Activated T-cell treated with anti-CD3 and anti-CD28 coated beads, Interleukin-2, amount 50 U/mL, for 1 hour (primary cell): Measurements from ENCODE around the gene TMSB4X.
"Not testable (repeated sequence)": the region's sequence is repeated elsewhere in the genome, so short reads cannot be mapped to it uniquely, and the experiment has no call there.

Source experiments
- DNase-seq: peaks from one replicate; pipeline ENCODE4 v3.0.0-alpha.2; 2020

The TMSB4X gene

DNA sequence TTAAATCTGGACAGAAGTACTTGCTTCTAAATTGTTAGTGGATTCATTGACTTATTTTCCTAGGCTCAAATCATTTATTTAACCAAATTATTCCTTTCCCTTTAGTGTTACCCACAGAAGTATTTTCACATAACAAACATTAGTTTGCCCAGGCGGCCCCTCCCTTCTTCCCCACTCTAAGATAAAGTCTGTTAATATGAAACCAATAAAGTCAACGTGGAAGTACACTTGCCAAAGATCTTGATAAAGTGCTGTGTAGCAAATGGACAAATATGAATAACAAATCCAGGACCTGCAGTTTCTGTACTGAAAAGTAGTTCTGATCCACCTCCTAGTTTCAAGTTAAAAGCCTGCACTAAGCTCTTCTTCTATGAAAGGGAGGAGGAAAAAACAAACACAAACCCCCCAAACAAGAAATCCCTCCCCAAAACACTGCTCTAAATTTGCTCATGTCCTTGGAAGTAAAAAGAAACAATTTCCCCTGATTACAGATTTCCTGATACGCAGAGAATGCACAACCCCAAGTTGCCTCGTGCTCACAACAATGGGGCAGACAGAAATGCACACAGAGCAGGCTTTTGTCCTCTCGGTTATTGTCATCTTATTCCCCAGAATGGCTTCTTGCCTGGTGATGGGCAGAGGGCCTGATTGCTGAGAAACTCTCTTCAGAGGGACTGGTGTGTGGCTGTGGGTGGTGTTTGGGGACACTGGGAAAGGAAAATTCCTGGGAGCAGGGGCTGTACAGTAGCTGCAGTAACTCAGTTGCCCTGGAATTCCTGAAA lies 23.2 kb downstream of the TMSB4X start:
- DNase-seq, result no peak

DNA sequence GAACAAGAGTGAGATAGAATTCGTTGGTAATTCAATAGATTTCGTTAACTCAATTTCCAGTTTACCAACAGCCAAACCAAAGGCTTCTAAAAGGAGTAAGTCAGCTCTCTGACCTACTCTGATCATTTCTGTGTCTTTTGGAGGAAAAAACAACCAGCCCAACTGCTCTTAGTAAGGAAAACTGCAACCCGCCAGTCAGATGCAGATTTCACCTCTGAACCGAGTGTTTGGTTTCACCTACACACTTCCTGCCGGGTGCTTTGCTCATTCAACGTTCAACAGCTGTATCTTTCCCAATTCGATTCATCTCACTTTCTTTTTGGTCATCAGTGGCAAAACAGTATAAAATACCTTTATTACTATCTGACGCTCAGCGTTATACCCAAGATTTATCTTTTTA lies 24.5 kb downstream of the TMSB4X start:
- no peak for DNase-seq

DNA sequence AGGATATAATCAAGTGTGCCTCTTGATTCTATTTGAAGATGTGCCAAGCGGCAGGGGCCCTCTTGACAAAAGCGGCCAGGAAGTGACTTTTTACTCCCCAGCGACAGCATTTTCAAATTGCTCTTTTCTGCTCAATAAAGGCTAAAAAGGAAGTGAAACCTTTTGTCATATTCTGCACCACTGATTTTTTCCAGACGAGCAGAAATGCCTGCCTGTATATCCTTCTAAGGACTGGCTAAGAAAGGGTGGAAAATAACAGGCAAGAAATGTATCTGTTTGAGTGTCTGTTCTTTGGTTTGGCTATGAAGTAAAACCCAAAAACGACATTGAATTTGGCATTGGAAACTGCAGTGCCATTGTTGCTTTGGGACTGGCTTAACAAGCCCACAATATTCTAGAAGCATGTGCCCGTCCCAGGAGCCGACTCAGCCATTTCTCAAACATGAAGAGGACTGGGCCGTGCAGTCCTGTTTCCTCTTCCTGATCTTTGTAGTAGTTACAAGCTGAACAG lies 25.4 kb downstream of the TMSB4X start:
- no peak for DNase-seq

DNA sequence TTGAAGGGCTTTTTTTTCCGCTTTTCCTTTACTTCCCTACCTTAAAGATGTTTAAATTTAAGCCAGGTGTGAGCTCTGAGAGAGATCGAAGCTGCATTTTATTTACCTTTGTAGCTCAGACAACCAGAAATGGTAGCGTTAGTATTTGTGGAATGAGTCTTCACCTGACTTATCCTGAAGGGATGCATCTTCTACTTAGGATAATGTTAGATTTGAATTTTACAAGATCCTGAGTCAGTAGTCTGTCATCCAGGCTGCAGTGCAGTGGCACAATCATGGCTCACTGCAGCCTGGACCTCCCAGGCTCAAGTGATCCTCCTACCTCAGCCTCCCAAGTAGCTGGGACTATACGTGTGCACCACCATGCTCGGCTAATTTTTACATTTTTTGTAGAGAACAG lies 26.2 kb downstream of the TMSB4X start:
- DNase-seq, result no peak

DNA sequence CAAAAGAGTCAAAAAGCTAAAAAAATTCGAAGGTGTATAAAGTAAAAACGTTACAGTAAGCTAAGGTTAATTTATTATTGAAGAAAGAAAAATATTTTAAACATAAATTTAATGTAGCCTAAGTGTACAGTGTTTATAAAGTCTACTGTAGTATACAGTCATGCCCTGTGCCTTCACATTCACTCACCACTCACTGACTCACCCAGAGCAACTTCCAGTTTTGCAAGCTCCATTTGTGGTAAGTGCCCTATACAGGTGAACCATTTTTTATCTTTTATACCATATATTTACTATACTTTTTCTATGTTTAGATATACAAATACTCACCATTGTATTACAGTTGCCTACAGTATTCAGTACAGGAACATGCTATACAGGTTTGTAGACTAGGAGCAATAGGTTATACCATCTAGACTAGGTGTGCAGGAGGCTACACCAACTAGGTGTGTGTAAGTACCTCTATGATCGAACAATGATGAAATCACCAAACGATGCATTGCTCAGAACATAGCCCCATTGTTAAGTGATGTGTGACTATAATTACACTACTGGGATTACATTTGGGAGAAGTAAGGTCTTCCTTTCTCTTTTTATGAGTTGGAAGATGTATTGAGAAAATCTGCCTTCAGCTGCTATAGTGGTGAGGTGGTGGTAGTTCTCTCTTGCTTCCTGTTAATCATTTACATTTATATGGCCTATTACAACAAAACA lies 27.2 kb downstream of the TMSB4X start:
- DNase-seq, result no peak

DNA sequence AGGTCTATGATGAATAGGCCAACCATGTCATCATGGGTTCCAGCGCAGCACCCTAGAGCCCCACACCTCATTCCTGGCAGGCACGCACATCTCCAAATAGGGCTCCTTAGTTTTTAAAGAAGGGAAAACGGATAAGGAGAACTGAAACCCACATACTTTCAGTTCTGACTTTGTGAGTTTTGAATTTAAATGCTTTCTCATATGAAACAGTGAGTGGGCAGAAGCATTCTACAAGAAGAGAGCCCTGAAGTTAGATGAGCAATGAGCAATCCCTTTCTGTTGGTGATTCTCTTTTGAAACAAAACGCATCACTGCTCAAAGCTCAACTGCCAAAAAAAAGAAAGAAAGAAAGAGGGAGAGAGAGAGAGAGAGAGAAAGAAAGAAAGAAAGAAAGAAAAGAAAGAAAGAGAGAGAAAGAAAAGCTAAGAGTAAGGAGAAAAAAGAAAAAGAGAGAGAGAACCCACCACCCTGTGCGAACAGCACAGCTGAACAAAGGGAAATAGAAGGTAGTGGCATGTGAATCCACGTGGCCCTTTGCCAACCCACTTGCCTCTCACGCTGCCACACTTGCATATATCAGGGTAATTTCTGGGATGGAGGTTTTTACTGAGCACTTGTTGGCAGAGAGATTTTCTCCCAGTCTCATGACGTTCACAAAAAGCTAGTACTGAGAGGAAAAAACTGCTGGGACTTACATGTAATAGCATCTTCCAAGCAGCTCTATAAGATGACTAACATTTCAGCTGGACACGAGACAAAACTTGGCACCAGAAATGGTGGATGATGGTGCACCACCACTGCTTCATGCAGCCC lies 31.0 kb downstream of the TMSB4X start:
- no peak for DNase-seq

DNA sequence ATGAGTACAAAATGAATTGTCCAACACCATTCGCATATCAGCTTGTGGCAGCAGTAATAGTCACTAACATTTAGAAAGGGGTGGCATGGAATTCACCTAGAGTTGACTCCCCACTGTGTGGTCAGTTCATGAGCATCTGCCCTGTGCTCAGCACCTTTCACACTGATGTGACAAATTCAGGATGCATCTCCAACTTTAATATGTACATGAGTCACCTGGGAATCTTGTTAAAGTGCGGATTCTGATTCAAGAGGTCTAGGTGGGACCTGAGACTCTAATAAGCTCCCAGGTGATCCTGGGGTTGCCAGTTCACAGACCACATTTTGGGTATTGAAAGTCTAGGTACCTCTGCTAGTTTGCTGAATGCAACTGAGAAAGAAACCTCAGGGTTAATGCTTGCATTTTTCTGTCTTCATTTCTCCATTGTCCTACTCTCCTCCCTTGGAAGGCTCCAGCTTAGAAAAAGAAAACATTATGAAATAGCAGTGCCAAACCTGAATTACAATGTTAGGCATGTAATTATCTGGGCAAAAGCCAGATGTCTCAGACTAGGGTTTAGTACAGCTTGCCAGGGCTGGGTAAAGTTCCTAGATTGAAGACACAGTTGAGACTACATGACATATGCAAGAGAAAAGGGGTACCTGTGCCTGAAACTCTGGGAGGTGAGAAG lies 32.7 kb downstream of the TMSB4X start:
- DNase-seq, result no peak

DNA sequence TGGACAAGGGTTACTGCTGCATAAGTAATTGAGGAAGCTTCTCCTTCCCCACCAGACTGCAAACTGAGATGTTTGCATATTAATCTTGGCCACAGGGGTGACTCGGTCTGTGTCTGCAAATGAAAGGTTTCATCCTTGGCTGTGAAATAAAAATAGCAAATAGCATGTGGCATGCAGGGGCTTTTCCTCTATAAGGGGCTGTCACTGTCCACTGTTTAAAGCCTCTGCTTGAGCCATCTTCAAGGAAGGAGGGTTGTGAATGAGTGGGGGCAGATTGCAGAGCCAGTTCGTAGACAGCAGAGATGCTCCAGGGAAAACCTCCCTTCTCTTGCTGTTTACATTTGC lies 33.3 kb downstream of the TMSB4X start:
- no peak for DNase-seq

DNA sequence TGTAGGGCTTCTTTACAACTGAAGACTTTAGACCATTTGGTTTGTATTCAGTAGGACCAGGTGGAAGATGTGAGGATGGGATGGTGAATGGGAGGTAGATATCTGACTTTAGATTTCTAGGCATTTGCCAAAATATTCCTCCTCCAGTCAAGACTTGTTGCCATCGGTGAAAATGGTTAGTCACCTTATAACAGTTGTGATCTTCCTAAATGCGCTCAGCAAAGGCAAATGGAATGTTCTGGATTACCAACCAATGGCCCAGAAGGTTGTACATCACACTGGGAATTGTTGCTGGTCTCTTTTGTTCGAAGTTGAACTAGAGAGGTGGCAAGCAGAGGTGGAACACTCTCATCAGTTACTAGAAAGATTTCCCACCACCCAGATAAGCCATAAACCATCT lies 33.9 kb downstream of the TMSB4X start:
- no peak for DNase-seq

DNA sequence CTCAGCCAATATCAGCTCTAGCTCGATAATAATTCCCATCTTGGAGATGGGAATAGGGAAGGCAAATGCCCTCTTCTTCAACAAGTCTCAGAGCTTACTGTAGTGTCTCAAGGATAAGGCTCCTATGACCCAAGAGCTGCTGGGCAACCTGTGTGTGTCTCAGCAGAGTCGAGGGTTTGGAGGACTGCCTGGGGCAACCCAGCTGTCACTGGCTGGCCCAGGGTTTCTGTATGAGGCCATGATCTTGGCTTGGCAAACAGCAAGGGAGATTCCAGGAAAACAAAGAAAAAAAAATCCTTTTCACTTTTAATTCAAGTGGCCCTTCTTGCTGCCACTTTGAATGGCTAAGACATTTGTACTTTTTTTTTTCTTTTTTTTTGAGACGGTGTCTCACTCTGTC lies 34.4 kb downstream of the TMSB4X start:
- DNase-seq, result no peak

DNA sequence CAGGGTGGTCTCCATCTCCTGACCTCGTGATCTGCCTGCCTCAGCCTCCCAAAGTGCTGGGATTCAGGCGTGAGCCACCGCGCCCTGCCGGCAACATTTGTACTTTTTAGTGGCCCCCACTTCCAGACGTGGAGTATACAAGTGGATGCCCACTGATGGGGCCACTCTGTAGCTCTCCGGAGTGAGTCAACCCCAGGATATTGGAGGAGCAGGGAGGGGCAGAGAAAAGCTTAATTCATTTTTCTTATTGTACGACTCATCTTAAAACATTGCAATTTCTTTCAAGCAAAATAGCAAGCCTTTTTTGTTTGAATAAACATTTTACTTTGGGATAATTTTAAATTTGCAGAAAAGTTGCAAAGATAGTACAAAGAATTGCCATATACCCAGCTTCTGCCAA lies 34.9 kb downstream of the TMSB4X start:
- DNase-seq, result no peak

DNA sequence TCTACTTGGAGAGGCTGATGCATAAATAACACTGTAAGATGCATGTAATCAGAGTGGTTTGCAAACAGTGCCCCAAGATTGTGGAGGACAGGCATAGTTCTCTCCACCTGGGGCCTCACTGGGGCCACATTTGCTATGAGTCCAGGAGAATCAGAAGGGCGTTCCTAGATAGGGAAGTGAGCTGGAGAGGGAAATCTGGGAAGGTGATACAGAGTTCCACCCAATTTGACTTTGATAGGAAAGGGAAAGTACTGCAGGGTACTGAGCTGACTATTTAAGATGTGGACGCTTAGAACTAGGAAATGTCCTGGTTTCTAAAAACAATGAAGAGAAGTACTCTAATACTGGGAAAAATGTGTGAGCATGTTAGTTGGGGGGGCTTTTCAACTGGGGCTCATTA lies 35.6 kb downstream of the TMSB4X start:
- no peak for DNase-seq

DNA sequence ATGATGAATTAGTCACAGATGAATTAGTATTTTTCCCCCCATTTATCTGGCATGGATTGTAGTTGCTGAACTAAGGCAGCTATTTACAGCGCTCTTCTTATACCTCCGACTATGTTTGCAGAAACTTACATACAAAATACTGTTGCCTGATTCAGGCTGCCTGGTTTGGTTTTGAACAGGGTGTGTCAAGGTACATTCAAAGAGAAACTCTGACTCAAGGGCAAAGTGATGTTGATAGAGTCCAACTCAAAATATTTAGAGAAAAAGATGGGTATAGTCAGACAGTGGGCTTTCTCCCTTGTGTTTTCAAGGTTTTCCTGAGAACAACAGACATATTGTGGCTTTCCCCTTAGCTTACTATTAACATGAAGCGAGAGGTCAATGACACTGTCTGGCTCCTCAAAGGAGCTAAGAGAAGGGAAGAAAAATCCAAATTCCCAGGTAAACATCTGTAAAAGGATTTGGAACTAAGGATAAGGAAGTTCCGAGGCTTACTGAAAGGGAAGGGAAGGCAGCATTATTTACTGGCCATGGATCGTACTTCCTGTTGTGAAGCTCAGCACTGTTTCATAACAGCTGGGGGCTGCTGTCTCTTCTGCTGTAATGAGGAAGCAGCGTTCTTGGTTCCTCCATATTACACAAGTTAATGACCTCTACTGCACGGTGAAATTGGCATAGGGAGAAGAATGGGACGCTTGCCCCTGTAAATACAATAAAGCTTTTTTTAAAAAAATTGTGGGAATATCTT lies 38.6 kb downstream of the TMSB4X start:
- DNase-seq, result no peak

DNA sequence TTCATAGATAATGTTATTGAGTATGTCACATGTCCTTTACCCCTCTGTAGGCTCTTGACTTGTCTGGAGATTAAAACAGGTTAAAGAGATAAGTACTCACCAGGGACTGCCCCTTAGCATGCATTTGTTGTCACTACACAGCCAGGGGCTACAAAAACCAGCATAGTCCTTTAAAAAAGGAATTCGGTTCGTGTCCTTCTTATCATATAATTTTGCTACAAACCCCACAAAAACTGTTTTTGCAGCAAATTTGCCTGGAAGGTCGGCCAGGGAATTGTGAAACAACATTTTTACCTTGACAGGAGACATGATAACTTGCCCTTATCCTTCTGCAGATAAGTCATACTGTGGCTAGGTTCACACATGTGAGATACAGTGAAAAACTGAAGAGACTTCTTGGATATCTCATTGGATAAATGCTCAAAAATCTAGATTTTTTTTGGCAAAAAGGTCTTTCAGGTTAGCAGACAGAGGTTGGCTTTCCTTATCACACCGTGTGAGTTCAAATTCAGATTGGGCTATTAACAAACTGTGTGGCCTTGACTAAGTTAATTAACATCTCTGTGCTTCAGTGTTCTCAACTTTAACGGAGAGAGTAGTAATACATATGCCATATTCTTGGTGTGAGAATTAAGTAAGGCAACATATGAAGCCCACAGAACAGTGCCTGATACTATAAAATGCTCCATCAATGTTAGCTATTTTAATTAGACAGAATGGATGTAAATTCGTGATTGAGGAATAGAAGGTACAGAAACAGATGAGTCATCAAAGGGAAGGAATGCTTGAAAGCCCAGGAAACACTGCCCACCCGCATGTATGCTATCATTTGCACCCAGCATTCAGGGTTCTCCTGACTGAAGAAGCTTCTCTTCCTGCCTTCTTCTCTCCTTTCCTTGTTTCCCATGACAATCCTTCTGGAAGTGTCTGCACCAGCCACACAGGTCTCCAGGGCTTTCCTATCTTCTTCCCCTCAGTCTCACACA lies 39.5 kb downstream of the TMSB4X start:
- DNase-seq, result no peak

DNA sequence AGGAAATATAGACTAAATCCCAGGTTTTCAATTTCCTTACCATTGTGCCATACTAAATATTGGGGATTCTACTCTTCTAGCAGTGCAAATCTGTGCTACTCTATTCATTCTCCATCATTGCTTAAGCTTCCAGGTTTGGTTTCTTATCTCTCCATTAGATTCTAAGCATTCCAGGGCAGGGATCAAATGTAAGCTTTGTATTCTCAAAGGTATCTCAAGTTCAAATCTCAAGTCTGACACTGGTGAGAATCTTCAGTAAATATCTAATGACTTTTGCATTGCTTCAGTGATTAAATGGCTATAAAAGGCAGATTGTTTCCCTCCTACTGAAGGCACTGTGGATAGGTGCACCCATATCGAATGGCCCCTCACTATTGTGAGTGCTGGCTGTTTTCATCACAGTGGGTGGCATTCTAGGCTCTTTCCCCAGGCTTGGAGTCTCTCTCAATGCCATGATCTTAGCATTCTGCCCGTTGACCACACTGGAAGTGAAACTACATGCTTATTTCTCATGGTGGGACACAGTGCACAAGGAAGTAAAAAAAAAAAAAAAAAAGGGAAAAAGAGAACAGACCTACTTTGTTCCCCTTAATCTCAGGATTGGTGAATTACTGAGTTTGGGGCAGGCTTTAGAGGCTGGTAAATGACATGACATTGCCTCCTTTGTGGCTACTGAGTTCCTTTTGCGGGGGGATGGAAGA lies 40.8 kb downstream of the TMSB4X start:
- no peak for DNase-seq

DNA sequence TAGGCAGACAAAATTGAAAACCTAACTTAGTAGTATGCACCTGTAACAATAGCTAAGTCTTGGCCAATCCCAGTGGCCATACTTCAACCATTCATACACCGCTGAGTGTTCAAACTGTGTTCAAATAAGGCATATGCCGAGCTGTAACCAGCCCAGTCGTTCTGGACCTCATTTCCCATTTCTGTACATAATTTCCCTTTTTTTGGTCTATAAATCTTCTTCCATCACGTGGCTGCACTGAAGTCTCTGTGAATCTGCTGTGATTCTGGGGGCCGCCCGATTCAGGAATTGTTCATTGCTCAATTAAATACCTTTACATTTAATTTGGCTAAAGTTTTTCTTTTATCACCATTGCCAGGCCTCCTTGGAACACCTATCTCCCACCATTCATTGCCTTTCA lies 41.8 kb downstream of the TMSB4X start:
- DNase-seq, result not testable (repeated sequence)

DNA sequence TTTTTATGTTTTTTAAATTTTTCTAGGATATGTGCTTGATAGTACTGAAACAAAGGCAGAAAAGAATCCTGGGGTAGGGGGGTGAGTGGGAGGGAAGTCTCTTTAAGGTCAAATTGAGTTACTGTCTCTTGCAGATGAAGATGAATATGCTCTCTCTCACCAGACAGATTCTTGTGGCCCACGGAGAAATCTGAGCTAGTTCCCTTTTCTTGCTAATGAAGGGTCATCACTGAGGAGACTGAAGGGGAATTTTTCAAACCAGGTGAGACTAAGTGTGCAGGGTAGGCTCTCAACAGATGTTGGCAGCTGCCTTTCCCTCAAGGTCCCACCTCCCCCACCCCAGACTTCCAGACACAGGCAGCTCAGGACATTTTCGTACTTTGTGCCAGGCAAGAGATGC lies 48.0 kb downstream of the TMSB4X start:
- no peak for DNase-seq

DNA sequence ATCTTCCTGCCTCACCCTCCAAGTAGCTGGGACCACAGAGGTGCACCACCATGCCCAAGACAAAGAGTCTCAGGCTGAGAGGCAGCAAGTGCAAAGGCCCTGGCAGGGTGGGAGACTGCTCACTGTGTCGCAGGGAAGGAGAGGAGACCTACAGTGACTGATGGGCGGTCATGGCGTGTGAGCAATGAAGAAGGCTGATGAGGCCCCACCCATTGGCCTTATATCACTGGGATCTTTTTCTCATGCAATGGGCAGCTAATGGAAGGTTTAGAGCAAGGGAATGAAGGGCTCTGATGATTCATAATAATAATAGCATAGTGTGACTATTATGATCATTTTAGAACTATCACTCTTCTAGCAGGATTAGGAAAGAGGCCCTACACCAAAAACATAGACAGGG lies 48.7 kb downstream of the TMSB4X start:
- DNase-seq, result no peak

DNA sequence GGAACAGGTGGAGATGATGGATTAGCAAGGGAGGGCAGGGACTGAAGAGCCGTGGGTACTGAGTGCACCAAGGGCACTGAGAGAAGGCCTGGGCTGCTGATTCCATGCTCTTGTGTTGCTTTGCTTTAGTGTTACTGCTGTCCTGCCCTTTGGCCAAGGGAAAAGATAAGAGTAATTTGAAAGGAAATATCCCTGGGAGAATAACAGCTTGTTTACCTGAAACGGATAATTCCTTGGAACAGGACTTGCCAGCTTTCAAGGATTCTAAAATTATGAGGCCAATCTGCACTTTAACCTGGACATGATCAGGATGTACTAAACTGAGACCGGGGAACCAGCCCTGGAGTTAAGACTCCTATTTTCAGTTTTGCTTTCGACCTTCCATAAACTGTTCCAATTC lies 49.1 kb downstream of the TMSB4X start:
- no peak for DNase-seq

DNA sequence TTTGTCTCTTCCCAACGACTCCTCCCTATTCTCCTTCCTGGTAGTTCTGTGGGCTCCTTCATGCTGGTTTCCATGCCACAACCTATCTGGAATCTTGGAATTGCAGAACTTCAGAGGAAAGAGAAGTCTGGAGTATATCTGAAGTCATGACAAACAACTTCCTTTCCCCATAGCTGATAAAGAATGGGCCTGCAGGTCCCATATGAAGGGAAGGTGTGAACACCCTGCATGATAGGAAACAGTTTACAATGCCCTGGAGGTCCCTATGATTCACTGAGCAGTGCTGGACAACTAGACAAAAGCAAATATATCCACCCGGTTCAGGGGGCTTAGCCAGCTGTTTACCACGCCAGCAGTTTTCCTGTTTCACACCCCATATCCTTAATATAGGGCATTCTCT lies 50.1 kb downstream of the TMSB4X start:
- DNase-seq, result no peak
